H54 (cell line): ENCODE measurements around the gene CD200R1.

Experiments
- DNase-seq: peaks from one replicate; pipeline ENCODE4 v3.0.0; 2011; ENCODE audit warnings: low spot score, mixed read lengths; ENCODE audit not compliant: insufficient read length
- FAIRE-seq: peaks from 3 replicates; lab custom pipeline; 2011; peaks lifted over from hg19 to GRCh38; lab: Jason Lieb, UNC
- POLR2A ChIP-seq: IDR thresholded peaks from 2 replicates; pipeline ENCODE4 v1.6.1; 2011; ENCODE audit warnings: low read depth, mild to moderate bottlenecking, low read length

CD200R1 gene, protein sequence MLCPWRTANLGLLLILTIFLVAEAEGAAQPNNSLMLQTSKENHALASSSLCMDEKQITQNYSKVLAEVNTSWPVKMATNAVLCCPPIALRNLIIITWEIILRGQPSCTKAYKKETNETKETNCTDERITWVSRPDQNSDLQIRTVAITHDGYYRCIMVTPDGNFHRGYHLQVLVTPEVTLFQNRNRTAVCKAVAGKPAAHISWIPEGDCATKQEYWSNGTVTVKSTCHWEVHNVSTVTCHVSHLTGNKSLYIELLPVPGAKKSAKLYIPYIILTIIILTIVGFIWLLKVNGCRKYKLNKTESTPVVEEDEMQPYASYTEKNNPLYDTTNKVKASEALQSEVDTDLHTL

GRCh38 chr3:112974894-112975293 is at the start of gene CD200R1:
CD200R1 (minus strand) TSS chr3:112975103; CDS start chr3:112974857, 246 bp downstream.
- no peak for TF ChIP-seq POLR2A
- DNase-seq (no peak), FAIRE-seq (no peak)

GRCh38 chr3:113021471-113021870 is 46.6 kb upstream of the CD200R1 start:
- TF ChIP-seq POLR2A, result no peak
- no peak for FAIRE-seq
- DNase-seq, result no peak

- TF ChIP-seq POLR2A, result peak; percentile 53
- FAIRE-seq, result peak; percentile 36
- peak; percentile 85 for DNase-seq
Observed at GRCh38 chr3:113019182-113020137, 44.6 kb upstream of the CD200R1 start.

- FAIRE-seq (no peak), DNase-seq (no peak)
- no peak for TF ChIP-seq POLR2A
Observed at GRCh38 chr3:113018536-113019181, 43.8 kb upstream of the CD200R1 start.

- TF ChIP-seq POLR2A, result no peak
- FAIRE-seq, result no peak
- DNase-seq, result no peak
Observed at GRCh38 chr3:113013593-113013992, 38.7 kb upstream of the CD200R1 start.

- FAIRE-seq (no peak), DNase-seq (no peak)
- TF ChIP-seq POLR2A, result no peak
Observed at GRCh38 chr3:113008117-113008516, 33.2 kb upstream of the CD200R1 start.

GRCh38 chr3:113006359-113007056 is 31.6 kb upstream of the CD200R1 start:
- FAIRE-seq (no peak), DNase-seq (no peak)
- no peak for TF ChIP-seq POLR2A

DNA sequence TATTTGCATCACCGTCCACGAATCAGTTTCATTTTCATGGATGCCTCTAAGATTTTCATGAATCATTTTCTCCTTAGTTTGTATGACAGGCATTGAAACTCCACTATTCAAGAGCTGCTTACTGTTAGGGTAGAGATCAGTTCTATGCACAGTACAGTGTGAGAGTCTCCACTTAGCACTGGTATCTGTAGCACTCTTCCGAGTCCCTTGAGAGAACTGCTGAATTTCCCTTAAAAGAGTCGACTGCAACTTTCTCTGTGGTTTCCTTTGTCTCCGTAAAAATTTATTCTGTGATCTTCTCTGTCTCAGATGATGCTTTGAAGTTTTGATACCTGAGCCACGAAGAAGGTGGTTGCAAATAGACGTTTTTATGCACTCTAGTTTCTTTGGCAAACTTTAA is 30.7 kb upstream of the CD200R1 start:
- FAIRE-seq (peak; percentile 11), DNase-seq (no peak)
- TF ChIP-seq POLR2A, result no peak

DNA sequence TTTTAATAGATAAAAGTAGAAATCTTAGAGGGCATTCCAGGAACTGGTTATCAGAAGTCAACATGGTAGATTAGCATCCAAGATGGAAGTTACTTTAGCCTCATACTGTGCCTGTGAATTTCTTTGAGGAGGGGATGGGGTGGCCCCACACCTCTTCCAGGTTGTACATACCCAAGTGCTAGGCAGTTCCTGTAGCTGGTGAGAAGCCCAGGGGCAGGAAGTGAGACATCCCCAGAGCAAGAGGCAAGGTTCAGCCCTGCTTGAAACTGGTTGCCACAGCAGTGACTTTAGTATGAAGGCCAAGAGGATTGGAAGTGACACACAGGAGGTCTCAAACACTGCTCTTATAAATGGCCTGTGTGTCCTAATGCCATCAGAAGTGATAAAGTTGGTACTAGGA is 27.8 kb upstream of the CD200R1 start:
- peak; percentile 6 for FAIRE-seq
- no peak for DNase-seq

GRCh38 chr3:113002037-113002436 is 27.1 kb upstream of the CD200R1 start:
- FAIRE-seq (peak; percentile 33), DNase-seq (no peak)
- TF ChIP-seq POLR2A, result no peak

More for the DNA sequence above, 27.8 kb upstream of the CD200R1 start:
- no peak for TF ChIP-seq POLR2A

DNA sequence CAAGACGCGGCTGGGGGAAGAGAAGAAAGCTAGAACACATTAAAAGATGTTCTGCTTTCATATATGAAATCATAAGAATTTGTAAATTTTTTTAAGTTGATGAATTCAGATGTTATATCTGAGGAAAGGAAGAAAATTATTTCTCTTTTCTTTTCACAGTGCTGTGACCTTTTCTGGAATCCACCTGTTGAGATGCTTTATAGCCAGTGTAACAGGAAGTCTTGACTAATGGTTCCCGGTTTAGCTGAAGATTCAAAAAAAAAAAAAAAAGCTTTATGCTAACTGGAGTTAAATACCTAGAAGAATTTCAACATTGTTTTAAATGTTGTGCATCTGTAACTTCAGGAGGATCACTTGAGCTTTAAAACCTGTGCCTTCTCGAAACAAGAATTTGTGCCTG is 25.8 kb upstream of the CD200R1 start:
- no peak for DNase-seq
- no peak for FAIRE-seq
- no peak for TF ChIP-seq POLR2A

DNA sequence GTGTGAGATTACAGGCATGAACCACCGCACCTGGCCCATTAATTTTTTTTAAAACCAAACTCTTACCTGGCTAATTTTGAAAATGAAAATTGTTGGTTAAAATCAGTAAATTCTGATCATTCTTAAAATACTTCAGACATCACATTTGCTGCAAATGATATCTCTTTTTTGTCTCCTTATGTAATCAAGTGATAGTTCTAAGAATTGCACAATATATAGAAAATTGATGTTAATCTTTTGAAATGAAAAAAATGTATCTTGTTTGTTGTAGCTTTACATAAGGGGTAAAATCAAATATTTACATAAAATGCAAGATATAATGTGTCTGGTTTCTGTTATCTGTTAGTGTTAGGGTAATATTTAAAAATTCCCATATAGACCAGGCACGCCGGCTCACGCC is 20.9 kb upstream of the CD200R1 start:
- no peak for FAIRE-seq
- no peak for DNase-seq
- TF ChIP-seq POLR2A, result no peak
